Measurements from ENCODE around the gene ACSS3.
"Not testable (repeated sequence)": the region's sequence is repeated elsewhere in the genome, so short reads cannot be mapped to it uniquely, and the experiment has no call there.

ACSS3 gene

DNA sequence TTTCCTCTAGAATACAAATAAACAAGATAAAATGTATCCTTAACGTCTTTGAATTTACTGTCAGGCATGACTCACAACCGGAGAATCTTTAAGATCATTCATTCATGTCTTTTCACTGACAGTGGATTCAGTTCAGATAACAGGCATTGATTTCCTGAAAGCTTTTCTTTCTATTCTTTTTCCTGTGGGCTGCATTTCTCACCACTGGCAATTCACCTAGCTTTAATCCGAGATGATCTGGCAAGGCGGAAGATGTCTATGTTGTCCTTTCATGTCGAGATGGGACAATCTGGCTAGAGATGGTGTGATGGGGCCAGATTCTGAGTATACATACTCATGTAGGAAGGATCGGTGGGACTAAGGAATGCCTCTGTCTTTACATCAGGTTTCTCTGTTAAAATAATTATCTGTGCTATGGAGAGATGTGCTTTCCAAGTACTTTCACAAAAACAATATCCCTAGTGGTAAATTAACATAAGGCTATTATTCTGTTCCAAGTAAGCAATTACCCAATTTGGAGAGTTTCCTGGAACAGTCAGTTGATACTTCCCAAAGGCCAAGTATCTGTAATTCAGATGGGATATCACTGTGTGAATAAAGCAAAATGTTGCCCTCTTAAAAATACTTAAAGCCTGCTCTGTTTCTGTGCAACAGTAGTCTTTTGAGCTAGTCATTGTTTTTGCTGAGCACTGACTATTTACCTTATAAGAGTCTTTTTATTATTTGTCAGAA, 17.8 kb downstream of the ACSS3 start:
- no peak for DNase-seq

DNA sequence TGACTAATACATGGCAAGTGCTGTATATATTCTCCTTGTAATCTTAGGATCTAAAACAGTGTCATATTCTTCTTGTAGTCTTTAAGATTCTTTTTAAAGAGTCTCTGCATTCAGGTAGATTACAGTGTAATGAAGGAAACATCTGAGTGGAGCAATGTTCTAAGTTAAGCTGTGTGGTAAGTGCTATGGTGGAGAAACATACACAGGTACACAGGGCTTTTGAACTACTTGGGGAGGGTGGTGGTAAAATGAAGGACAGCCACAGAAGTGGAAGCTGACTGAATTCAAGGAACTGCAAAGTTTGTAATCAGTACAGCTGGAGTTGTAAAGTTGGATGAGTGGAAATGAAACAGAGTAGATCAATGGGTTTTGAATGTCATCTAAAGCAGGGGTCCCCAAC, 27.8 kb downstream of the ACSS3 start:
- no peak for DNase-seq

DNA sequence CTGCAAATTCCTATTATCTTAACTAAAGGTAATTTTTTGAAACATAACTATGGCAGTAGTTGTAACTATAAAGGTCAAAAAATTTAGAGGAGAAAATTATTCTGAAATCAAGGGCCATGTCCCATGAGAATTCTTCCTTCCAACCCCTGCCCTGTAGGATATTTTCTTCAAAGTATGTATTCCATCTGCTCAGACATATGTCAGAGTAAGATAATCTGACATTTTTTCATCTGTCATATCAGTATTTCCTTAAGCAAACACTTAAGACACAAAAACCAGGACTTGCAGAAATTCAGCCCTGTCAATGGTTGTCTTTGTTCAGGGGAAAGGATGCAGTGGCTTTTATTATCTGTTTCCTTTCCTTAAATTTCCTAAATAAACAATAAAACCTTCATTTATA, 36.3 kb downstream of the ACSS3 start:
- DNase-seq, result no peak

DNA sequence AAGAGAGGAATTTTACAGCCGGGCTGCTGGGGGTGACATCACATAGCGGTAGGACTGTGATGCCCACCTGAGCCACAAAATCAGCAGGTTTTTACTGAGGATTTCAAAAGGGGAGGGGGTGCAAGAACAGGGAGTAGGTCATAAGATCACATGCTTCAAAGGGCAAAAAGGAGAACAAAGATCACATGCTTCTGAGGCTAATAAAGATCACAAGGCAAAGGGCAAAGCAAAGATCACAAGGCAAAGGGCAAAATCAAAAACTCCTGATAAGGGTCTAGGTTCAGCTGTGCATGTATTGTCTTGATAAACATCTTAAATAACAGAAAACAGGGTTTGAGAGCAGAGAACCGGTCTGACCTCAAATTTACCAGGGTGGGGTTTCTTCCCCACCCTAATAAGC, 41.2 kb downstream of the ACSS3 start:
- not testable (repeated sequence) for DNase-seq

DNA sequence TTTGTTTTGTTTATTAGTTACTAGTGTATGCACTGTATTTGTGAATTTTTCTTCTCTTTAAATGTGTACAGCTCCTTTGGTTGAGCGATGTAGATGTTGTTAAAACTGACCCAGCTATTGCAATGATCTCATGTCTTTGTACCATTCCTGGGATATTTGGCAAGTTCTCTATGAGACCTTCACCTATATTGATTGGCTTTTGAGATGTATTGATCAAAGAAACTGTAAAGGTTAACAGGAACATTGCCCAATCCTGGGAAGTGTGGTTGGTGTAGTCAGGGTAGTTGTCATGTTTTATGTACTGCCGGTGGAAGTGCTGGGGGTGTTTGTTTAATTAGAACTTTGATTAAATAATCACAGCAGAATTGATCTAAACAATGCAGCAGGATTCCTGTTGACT, 43.1 kb downstream of the ACSS3 start:
- no peak for DNase-seq

DNA sequence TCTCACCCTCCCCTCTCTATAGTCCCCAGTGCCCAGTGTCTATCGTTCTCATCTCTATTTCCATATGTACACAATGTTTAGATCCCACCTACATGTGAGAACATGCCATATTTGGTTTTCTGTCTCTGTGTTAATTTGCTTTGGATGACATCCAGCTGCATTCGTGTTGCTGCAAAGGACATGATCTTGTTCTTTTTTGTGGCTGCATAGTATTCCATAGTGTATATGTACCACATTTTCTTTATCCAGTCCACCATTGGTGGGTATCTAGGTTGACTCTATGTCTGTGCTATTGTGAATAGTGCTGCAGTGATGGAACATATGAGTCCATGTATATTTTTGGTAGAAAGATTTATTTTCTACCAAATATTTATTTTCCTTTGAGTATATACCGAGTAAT, 45.7 kb downstream of the ACSS3 start:
- no peak for DNase-seq

DNA sequence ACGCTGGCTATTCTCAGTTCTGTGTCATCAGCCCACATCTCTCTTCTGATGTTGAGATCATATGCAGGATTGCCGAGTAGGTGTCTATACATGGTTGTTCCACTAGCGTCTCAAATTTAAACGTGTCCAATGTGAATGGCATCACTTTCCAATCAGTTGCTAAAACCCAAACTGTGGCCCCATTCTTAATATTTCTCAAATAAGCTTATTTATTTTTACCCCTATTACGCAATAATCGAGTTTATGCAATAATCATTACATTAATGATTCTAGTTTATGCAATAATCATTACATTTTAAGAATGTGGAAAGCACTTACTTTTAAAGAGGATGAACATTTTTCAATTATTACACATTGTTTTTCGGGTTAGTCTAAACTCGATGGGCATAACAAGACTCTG, 47.8 kb downstream of the ACSS3 start:
- no peak for DNase-seq

DNA sequence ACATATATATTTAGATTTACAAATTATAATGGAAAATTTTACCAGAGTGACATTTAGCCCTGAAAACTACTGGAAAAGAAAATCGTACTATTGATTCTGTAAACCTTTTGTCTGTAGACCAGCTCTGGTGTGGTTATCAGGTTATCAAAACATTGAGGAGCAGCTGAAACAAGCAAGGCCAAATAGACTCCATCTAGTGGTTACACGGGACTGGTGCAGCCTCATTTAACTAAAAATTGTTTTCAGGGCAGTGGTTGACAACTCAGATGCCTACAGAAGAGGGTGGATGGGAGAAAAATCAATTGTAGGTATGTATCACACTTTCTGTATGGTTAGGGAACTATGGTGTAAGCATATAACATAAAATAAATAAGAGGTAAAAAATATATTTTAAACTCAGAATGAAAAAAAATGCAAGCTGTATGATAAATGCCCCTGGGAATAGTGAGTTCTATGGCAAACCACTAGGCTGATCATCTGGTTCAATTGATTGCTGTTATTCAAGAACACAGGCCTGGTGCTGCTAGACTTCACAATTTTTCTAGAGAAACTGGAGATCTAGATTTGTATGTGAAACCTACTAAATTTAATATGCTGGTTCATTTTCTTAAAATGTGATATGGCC, 51.2 kb downstream of the ACSS3 start:
- DNase-seq, result peak; percentile 45

DNA sequence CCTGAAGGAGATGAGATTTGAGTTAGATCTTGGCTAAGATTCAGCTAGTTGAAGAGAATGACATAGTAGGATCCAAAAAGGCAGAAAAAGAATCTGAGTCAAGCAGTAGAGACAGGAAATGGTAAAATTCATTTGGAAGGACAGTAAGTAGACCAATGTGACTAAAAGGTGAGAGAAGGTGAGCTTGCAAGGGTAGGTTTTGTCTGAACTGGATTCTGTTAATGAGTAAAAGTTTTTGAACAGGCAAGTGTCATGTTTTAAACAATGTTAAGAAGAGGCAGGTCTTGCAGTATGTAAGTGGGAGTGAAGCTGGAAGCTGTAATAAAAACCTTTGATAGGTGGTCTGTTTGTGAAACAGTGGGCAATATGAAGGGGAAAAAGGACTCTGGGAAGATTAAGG, 58.6 kb downstream of the ACSS3 start:
- DNase-seq, result no peak

DNA sequence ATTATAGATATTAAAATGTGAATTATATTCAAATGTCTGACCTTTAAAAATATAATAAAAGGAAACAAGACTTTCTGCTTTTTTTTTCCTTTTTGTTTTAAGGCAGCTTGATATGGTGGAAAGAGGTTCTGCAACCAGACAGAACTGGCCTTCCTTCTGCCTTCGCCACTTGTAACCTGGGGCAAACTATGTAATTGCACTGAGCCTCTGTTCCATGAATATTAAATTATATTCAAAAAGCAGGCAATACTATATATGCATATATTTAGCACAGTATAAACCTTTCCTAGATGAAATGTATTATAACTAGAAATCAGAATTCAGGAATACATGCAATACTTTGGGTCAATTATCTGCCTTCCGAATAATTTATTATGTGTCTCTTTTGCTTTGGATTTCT, 59.9 kb downstream of the ACSS3 start:
- DNase-seq, result no peak

DNA sequence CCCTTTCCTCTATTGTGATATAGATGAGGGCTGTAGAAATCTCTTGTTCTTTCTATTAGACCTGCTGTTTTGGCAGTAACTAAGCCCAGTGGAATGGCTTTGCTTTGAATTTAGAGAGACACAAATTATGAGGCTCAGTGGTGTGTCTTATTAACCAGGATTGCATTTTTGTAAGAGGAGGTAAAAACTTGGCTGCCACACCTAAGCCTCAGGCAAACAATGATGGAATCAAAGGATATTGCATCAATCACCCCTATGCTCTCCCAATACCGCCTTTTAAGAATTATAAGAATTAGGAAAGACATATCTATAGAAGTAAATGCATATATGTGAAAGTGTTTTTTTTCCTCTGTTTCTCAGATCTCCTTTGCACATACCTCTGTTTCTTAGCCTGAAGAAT, 63.3 kb downstream of the ACSS3 start:
- no peak for DNase-seq

DNA sequence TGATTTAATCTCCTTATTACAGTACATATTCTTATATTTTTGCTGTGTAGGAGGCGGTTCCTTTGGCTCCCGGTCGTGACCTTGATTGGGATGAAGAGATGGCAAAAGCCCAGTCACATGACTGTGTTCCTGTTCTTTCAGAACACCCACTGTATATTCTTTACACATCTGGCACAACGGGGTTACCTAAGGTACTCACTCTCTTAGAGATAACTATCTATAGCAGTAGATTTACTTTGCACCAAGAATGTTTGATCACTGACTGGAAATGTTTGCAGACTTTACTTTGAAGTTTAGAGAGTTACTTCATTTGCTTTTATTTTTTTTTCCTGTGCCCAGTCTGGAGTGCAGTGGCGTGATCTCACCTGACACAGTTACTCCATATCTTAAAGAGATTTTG, 65.2 kb downstream of the ACSS3 start:
- DNase-seq, result no peak

DNA sequence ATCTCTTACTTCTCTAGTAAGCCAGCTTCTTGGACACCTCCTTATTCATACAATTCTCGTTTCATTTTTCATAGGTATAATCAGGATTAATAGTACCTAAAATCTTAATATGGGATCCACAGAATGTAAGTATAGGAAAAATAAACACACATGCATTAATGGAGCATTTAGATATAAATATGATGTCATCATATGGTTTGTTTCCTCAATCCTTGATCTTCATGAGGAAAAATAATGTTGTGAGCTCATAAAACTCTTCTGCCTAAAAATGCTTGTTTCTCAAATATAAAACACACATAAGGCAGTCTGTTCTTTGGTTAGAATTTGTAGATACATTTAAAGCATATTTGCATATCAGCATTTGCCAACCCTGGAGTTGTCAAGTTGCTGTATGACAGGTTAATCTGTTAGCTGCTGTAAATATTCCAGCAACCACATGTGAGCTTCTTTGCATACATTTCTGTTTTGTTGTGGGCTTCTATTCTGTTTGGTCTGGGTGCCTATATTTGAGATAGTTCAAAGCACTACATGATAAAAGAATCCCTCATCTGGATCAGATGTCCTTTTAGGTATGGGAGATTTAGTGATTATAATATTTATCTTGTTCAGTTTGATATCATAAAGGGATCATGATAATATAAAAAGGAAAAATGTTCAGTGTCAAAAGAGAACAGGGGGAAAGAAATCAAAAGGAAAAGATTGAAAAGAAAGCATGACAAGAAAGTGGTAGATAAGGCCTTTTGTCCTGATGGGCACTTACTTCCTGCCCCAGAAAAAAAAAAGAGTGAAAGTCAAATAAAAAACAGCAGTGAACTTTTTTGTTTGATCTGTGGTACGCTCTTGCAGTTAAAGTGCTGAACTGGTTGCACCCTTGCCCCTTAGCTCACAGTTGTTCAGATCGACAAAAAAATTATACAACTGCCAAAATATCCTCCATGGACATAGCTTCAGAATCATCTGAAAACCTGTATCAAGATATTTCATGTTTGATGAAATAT, 68.6 kb downstream of the ACSS3 start:
- DNase-seq, result no peak

DNA sequence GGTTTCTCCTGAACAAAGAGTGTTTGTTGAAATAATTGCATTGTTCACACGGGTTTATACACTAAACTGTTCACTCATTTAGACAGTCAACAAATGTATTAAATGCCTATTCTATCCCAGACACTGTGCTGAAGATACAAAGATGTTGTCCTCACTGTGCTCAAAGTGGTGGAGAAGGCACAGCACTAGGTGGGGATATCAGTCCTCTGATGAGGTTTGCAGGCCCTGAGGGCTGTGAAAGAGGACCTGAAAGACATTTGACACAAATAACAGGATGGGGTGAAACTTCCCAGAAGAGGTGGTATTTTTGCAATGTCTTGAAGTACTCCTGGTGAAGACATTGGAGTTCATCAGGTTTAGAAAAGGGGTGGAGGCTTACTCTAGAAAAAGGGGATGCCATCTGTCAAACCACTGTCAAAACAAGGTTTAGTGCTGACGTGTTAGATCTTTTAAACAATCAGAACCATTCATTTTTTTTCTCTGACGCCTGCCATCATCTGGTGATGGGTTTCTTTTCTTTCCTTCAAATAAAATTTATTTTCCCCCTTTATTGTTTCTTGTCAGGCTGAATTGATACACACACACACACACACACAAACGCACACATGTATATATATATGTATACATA, 69.5 kb downstream of the ACSS3 start:
- DNase-seq, result no peak

DNA sequence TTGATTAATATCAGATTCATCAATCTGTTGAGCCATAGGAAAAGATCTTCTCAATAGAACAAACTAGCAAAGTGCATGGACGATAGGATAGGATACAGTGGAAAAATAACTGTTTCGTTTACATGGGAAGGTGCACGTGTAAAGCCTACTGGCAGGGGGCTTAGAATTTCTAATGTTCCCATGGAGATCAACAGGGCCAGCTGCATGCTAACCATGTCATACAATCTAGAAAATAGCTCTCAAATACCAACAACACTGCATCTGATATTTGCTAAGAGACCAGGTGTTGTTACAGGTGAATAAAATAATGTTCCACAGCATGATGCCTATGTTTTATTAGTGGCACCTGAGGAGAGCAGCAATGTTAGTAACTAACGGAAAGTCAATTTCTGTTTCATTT, 72.5 kb downstream of the ACSS3 start:
- no peak for DNase-seq

DNA sequence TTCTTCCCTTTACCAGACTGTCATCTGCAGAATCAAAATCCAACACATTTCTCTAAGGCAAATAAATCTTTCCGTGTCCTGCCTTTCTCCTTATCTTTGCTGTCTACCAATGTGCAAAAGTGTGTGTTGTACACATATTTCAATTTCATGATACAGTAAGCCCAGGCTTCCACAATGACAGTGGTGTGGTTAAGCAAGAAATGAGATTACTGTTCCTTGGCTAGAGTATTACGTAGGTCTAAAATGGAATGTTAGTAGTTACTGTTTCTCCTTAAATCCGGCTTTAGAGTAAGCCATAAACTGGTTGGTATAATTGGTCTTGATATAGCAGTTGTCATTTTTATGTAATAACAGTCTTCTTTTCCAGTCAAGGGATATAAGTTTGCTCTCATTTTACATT, 82.0 kb downstream of the ACSS3 start:
- no peak for DNase-seq

DNA sequence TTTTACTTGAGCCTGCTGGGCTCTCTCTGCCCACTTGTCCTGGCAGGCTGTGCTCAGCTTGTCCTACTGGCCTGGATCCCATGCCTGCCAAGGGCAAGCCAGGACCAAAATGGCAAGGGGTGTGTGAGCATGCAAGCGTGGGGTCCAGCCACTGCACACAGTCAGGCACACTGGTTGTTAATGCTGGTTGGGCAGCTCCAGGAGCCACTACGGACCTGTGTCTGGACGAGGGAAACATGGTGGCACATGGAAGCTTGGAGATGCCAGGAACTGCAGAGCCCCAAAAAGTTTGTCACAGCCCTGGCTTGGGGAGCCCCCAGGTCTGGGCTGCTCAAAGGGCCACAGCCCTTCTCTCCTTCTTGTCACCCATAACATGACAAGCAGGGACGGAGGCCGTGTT, 83.8 kb downstream of the ACSS3 start:
- no peak for DNase-seq

DNA sequence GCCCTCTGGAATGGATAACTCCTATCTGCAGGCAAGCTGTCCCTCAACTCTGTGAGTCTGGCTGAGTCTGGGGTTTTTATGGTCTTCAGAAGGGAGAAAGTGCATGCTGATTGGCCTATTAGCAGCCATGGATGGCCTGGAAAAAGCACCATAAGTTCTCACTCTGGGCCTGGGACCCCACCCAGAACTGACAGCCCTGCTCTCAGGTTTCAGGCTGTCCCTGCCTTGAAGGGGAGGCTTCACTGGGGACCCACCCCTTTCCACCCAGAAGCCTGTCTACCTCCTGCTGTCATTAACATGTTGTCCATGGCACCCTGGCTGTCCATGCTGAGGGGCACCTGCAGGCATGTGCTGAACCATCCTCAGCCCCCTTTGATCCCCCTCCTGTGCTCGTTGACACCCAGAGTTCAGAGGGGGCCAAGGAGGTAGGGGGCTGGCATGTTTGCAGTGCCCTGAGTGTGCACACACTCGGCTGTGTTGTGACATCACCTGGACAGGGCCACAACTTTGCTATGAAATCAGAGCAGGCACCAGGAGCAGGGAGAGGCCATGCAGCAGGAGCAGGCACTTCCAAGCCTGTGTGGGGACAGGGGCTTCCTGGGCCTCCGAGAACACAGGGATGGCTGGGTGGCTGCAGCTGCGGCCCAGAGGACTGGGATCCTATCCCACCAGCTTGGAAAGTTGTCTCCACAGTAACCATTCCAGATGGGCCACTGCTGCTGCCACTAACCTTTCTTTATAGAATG, 84.7 kb downstream of the ACSS3 start:
- no peak for DNase-seq

DNA sequence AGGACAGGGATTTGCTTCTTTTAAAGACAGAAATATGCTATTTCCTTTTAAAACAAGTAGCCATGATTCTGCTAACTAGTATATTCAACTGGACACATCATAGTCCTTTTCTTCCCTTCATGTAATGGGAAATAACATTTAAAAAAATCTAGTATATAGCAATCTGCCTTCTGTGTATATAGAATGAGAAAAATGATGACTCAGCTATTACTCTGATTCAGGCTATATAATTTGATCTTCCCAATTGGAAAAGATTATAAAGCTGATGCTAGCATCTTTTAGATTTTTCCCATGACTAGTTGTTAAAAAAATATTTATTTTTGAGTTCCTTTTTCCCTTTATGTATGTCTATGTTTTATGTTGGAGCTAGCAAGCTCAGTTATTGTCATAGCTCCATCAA, 86.9 kb downstream of the ACSS3 start:
- no peak for DNase-seq

DNA sequence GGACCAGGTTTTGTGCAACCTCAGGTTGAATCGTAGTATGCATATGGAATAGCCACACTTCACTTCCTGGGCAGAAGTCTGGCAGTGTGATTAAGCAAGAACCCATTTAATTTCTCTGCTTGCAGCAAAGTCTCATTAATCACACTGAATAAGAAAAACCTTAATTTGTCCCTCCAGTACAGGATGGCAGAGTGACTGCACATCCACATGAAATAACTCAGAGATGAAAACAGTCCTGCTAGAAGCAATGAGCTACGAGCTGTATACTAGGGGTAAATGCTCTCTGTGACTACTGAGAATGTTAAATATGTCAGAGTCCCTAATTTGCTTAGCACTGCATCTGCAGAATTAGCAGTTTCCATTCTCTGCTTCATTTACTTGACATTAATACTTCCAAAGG, 88.9 kb downstream of the ACSS3 start:
- DNase-seq, result no peak

DNA sequence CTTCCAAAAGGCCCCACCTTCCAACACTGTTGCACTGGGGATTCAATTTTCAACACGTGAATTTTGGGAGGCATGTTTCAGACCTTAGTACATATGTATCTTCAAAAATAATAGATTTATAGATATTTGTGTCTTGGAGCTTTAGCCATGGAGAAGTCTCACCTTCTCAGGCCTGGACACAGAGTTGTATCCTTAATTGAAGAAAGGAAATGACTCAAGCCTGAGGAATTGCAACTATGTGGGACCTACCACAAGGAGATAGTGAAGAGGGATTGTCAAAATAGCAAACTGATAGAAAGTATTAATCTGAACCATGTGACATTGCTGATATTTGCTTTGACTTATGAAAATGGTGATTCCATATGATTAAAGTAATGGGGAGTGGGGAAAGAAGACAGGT, 89.8 kb downstream of the ACSS3 start:
- no peak for DNase-seq

DNA sequence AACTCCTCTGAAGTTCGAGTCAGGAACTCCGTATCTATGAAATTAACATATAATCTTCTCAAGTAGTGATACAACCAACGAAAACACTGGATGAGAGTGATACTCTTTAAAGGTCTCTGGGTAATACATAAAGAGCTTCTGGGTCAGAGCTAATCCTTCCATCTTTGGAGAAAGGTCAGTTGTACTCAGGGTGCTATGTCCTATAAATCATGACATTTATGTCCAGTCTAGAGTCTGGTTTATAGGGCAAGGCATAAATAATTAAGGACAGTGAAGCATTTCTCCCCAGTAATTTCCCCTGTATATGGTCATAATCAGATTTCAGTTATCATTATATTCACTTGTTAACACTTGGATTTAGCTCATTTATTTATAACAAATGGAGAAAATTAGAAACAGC, 90.6 kb downstream of the ACSS3 start:
- DNase-seq, result no peak

DNA sequence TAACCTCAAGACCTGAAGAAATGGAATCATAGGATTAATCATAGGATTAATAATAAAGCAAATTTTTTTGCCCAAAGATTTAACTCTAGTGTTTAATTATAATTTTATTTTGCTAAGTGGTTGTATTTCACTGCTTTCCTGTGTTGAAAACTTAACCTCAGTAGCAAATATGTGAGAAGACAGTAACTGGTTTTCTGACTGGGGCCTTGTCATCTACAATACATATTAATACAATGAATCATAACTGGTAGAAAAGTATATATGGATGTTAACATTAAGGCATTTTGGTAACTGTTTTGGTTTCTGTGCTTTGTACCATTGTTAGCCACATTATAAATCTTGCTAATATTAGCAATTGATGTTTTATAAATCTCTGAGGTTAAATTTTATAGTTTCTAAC, 92.2 kb downstream of the ACSS3 start:
- no peak for DNase-seq

All from hematopoietic multipotent progenitor cell treated with erythropoietin and hydrocortisone succinate and interleukin-3 and kit ligand, for 8 days (in vitro differentiated cells).